Activated CD4-positive, alpha-beta T cell treated with anti-CD3 and anti-CD28 coated beads, Interleukin-2, Interleukin-4, amounts not matched to agents 100 ng/mL and 50 ng/mL, durations not matched to agents 16 hours and 8 hours (primary cell): ENCODE results near the gene TARS3.
A peak's percentile ranks its signal among the peaks of the same experiment; 100 is the strongest.

Source experiments
- DNase-seq: peaks from one replicate; pipeline ENCODE4 v3.0.0-alpha.2; 2020; ENCODE audit warnings: low spot score

TARS3 gene

DNA sequence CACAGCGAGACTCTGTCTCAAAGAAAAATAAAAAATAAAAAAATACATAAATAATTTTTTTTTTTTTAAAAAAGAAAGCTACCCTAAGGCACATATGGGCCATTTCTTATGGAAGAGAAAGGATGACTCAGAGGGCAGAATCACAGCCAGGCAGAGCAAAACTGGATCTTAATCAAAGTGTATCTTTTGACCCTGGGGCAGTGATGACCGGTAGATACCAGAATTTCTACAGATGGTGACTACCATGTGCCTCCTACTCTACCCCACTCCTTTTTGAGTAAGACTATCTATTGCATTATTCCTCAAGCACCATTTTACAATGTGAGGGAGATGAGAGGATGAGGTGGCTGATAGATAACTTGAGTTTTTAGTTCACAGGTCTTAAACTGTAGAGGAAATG is 26.0 kb downstream of the TARS3 start:
- no peak for DNase-seq

DNA sequence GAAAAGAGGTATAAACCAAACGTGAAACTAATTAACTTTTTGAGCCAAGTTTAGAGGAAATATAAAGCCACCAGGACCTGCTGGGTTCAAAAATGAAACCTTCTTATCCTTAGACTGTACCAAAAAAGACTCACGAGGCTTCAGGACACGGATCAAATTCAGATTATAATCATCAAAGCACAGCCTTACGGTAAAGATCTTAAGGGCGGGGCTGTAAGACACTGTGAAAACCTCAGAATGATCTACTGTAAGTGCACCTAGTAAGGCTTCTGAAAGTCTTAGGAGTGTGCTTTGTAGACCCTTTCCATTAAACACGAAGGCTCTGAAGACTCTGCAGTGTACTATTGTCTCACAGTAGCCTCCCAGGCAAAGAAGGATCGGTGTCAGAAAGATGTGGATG is 26.8 kb downstream of the TARS3 start:
- DNase-seq, result no peak

DNA sequence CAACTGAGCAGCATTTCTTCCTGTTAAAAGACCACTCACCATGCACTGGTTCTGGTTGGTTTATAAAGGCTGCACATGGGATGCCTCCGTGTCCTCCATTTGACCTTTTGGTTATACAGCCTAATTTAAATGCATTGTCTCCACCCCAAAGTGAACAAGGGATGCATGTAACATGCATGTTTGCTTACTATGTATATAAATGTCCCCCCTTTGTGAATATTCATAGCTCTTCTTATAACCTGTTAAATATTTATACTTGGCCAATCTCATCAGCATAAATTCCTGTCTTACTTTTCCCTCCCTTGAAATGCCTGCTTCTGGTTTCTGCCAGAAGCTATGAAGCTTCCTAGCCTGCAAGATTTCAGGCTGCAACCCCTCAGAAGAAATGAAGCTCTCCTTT is 27.4 kb downstream of the TARS3 start:
- DNase-seq, result no peak

- no peak for DNase-seq
Measured at GRCh38 chr15:101694261-101694660, 30.0 kb downstream of the TARS3 start.

DNA sequence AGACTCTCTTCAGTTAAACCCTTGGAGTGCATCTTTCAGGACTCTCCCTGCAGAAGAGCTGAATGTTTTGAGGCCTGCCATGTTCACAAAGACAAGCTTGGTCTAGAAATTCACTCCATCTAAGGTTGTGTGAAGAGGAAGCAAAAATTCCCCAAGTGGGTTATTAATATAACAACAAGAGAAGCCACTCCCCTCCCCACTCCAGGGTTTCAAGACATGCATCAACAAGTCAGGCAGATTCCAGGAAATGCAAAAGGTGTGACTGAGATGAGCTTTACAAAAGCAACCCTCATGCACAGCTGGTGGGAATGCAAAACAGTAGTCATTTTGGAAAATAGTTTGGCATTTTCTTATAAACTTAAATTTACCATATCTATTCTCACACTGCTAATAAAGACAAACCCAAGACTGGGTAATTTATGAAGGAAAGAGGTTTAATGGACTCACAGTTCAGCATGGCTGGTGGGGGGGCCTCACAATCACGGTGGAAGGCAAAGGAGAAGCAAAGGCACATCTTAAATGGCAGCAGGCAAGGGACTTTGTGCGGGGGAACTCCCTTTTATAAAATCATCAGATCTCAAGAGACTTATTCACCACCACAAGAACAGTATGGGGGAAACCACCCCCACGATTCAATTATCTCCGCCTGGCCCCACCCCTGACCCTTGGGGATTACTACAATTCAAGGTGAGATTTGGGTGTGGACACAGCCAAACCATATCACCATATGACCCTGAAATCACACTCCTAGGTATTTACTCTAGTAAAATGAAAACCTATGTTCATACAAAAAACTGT is 31.3 kb downstream of the TARS3 start:
- DNase-seq, result no peak

- DNase-seq, result peak; percentile 56
Measured at GRCh38 chr15:101689901-101690300, 34.4 kb downstream of the TARS3 start.

DNA sequence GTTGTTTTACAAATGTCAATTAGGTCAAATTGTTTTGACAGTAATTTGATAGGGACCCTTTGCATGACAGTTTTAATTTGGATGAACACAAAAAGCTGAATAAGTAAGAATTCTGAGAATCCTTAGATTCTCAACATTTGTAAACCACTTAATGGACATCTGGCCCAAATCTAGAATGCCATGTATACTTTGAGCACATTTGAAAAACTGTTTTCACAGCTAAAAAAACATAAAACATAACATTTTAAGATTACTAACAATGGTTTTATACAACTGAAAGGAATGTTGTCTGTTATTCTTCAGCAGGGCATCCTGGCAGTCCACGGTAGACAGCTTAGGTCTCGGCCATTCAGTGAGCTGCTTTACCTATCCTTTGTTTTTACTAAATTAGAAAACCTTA is 37.6 kb downstream of the TARS3 start:
- DNase-seq, result no peak

- no peak for DNase-seq
Measured at GRCh38 chr15:101684877-101685276, 39.4 kb downstream of the TARS3 start.

DNA sequence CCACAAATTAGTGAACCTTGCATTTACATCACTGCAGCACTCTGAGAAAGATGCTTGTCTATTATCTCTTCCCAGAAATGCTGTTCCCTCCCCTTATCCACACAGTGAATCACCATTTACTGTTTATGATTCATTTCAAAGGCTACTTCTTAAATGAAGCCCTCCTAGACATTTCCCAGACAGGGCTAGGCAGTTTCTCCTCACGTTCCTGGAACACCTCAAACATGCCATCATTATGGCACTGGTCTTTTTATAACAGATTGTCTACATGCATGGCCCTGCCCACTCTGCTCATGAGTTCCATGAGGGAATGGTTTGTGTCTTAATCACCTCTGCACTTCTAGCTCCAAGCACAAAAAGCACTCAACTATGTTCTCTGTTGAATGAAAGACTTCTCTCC is 39.9 kb downstream of the TARS3 start:
- DNase-seq, result no peak

DNA sequence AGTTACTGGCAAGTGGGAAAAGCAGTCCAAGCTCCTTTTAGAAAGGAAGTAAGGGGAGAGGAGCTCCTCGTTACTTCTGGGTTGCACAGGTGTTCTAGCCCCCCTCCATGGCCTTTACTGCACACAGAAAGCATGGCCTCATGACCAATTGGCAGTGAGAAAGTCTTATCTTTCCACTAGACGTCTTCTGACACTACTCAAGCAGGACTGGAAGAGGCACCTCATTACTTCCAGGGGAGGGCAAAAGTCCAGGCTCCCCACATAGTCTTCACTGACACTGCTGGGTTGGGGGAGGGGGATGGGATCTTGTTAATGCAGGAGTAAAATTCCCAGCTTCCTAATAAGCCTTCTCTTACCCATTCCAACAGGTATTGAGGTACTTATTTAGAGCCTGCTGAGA is 44.5 kb downstream of the TARS3 start:
- DNase-seq, result no peak

GRCh38 chr15:101676921-101677329 is 47.3 kb downstream of the TARS3 start:
- no peak for DNase-seq

DNA sequence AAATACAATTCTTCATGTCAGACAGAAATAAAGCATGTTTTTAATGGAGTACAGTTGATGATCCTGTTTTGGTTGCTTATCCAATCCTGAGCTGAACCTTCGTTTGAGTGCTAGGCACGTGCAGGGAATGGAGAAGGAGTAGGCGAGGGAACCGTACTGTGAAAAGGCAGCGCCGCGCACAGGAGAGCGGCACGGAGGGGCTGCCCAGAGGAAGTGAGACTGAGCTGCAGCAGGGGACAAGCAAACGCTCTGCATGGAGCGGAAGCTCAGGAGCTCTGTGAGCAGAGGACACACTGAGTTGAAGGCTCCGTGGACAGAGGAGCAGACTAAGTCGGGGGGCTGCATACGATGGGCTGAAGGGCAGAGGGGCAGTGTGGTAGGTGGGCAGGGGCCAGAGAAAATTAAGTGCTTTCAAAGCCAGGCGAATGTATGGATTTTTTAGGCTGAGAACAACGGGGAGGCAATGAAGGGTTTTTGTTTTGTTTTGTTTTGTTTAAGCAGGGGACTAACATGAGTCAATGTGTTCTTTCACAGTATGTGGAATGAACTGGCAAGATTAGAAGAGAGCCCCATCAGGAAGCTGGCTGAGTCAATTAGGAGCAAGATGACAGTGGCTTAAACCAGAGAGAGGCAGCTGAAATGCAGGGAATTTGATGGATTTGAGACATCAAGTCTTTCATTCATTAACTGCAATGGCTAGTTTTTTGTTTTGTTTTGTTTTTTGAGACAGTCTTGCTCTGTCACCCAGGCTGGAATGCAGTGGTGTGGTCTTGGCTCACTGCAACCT is 48.3 kb downstream of the TARS3 start:
- DNase-seq, result peak; percentile 75

GRCh38 chr15:101675015-101675414 is 49.3 kb downstream of the TARS3 start:
- peak; percentile 48 for DNase-seq

GRCh38 chr15:101672298-101672697 is 52.0 kb downstream of the TARS3 start:
- no peak for DNase-seq

DNA sequence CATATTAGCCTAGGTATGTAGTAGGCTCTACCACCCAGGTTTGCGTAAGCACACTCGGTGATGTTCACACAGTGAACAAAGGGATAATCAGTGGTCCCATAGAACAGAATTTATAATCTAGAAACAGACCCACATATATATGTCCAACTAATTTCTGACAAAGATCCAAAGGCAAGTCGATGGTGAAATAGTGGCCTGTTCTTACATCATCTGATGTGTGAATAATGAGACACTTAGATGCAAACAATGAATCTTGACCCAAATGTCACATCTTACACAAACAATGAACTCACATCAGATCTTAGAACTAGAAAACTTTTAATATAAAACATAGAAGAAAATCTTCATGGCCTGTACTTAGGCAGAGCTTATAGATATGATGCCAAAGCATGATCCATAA is 54.5 kb downstream of the TARS3 start:
- DNase-seq, result no peak

DNA sequence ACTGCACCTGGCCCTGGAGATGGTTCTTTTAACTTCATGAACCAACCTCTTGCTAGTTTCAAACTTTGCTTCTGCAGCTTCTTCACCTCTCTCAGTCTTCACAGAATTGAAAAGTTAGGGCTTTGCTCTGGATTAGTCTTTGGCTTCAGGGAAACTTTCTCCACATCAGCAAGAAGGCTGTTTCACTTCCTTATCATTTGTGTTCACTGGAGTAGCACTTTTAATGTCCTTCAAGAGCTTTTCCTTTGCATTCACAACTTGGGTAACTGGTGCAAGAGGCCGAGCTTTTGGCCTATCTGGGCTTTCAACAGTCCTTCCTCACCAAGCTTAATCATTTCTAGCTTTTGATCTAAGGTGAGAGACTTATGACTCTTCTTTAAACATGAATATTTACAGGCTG is 56.4 kb downstream of the TARS3 start:
- DNase-seq, result no peak

DNA sequence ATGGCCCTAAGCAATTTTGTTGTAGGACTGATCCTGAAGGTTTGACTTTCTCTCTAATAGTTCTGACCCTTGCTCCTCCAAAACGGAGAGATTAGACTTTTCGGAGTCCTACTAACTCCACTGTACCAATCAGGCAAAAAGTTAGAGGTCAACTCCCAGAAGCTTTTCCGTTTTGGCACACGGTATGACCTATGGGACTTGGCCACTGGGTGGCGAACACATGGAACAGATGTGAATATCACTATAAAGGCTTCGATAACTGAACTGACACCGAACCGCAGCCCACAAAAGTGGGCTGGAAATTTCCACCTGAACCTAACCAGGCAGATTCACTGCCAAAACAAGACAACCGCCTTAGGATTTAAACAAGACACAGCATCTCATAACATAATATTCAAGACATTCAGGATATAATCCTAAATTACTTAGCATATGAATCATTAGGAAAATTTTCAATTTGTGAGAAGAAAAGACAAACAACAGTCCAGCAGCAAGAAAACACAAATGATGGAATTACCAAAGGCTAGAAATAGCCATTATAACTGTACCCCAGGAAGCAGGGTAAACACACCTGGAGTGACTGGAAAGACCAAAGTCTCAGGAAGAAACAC is 59.9 kb downstream of the TARS3 start:
- DNase-seq, result no peak

GRCh38 chr15:101662203-101662602 is 62.1 kb downstream of the TARS3 start:
- no peak for DNase-seq

- DNase-seq, result no peak
Measured at GRCh38 chr15:101660005-101660404, 64.3 kb downstream of the TARS3 start.

GRCh38 chr15:101657968-101658784 is 66.1 kb downstream of the TARS3 start:
- DNase-seq, result no peak

DNA sequence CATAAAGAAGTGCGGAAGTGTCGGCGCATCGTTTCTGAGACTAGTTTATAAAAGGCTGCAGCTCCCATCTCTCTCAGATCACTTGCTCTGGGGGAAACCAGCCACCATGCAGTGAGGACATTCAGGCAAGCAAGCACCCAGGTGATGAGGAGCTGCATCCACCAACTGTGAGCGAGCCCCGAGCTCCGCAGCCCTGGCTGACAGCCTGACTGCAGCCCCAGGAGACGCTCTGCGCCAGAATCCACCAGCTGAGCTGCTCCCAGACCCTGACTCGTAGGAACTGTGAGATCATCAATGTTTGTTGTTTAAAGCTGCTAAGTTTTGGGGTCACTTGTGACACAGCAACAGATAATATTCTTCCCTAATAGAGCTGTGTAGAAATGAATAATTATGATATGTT is 67.1 kb downstream of the TARS3 start:
- DNase-seq, result no peak

DNA sequence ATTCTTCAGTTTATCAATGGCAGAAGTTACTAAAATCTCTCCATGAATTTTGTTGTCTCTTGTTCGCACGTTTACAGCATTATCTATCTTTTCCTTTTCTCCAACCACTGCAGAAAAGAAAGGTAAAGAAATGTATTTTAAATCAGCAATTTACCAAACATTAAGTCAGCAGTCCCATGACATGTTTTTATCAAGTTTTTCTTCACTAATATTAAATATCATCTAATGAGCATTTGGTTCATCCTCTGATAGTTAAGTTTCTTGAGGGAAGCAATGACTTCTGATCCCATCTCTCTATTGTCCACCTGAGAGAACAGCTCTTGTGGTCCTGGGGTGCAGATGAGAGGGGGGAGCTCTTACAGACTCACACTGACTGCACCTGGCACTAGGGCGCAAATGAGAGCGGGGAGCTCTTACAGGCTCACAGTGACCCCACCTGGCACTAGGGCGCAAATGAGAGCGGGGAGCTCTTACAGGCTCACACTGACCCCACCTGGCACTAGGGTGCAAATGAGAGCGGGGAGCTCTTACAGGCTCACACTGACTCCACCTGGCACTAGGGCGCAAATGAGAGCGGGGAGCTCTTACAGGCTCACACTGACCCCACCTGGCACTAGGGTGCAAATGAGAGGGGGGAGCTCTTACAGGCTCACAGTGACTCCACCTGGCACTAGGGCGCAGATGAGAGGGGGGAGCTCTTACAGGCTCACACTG is 69.5 kb downstream of the TARS3 start:
- peak; percentile 12 for DNase-seq
